Right kidney (tissue), 1 donor: Measurements from ENCODE around the gene CLEC2B.

ENCODE experiments used
- DNase-seq: peaks from one replicate; pipeline ENCODE4 v3.0.0-alpha.2; 2016

Gene CLEC2B

GRCh38 chr12:9809338-9809737 lies 59.8 kb downstream of the CLEC2B start:
- DNase-seq: no peak

GRCh38 chr12:9808504-9808903 lies 60.6 kb downstream of the CLEC2B start:
- no peak for DNase-seq

- no peak for DNase-seq
These were observed 62.4 kb downstream of the CLEC2B start for GRCh38 chr12:9806714-9807113.

- no peak for DNase-seq
These were observed 63.3 kb downstream of the CLEC2B start for GRCh38 chr12:9805883-9806282.
